Renal pelvis (tissue), 4 donors: Measurements from ENCODE around the gene SLC47A2. TPM values are rescaled to one million over a fixed set of nuclear protein-coding genes. Genes with fewer than 3 reads are reported as not detected.
A peak's percentile ranks its signal among the peaks of the same experiment; 100 is the strongest.
"Not testable (repeated sequence)": the region's sequence is repeated elsewhere in the genome, so short reads cannot be mapped to it uniquely, and the experiment has no call there.

Experiments
- DNase-seq: peaks from one replicate; pipeline ENCODE4 v3.0.0-alpha.2; 2013
- polyA plus RNA-seq, 3 donors: library from polyadenylated mRNA; unstranded; fragments of 120-200 nt; gene quantifications; one replicate each; pipeline ENCODE4 v1.2.1, GENCODE V29; 2013; ENCODE audit not compliant: insufficient read length in 3 of 3

SLC47A2 gene
- polyA plus RNA-seq, 3 donors, result 4.8 to 12.3 (median 10.2) TPM

DNA sequence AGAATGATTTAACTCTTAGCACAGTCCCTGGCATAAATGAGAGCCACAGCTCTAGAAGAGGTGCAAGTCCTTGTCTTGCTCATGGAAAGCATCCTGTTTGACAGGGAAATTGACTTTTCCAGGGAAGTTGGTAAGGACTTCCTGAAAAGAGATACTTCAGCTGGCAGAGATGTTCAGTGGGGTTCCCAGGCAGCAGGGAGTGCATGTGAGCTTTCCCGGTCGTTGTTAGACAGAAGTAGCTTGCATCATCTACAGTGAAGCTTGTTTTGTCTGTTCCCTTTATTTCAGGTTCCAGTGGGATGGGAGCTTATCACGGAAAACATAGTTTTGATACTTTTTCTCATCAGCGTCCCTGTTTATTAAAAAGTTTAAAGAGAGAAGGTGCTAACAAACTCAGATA is 45.0 kb downstream of the SLC47A2 start:
- DNase-seq, result no peak

DNA sequence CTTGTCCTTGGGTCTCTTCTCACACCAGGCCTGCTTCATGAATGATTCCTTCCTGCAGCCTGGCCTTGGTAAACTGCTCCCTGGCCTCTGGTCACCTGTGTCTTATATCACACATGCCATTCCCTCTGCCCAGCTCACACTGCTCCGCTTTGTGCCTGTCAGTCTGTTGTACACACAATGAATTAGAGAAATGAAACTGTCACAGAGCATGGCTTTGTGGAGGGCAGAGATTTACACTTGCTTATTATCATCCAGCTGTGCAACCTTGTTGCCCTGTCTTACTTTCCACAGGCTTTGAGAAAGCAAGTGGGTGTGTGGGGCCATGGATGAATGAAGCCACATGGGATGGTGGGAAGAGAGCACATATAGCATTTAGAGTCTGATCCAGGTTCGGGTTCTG is 45.5 kb downstream of the SLC47A2 start:
- DNase-seq, result no peak

DNA sequence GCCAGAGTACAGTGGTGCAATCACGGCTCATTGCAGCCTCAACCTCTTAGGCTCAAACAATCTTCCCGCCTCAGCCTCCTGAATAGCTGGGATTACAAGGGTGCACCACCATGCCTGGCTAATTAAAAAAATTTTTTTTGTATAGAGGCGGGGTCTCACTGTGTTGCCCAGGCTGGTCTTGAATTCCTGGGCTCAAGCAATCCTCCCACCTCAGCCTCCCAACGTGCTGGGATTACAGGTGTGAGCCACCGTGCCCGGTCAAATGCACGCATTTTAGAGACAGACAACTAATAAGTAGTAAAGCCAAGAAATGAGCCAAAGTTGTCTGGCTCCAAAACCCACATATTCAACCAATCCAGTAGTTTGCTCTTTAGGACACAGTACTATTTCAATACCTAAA is 46.7 kb downstream of the SLC47A2 start:
- not testable (repeated sequence) for DNase-seq

DNA sequence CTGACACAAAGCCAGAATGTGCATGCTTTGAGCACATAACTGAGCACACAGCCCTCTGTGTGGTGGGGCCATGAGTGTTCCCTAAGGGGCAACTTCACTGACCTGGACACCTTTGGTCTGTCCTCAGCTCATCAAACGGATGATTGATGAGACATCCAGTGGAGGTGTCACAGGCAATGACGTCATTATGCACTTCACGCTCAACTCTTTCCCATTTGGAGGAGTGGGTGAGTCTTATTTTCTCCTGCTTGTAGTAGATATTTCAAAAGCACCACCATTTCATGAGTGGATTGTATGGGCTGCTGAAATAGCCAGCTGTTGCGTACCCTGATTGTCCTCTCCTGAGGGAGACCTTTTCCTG is 51.6 kb downstream of the SLC47A2 start:
- no peak for DNase-seq

DNA sequence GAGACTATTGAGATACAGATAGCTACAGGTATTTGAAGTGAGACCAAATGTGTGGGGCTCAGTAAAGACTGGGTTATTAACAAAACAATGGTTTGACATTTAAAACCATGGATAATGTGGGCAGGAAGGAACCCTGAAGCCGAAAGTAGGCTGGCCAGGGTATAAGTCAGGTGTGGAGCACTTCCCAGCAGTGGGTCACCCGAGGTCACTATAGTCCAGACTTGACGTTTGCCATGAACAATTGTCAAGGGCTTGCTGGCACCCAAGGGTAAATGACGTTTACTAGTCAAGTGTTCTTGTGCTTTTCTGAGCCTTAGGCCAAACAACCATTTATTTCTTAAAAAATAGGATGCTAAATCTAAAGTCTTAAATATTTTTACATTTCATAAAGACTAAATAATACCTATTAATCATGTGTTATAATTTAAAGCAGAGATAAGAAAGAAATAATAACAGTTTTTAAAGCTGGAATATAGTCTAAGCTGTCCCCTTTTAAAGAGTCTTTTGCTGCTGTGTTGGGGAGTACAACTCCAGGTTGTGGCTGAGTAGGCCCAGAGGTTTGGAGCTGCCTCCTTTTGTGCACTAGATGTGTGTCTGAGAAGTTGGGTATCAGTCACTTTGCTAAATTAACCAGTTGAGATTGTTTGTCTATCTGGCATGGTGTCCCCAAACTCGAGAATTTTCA is 52.1 kb downstream of the SLC47A2 start:
- no peak for DNase-seq

DNA sequence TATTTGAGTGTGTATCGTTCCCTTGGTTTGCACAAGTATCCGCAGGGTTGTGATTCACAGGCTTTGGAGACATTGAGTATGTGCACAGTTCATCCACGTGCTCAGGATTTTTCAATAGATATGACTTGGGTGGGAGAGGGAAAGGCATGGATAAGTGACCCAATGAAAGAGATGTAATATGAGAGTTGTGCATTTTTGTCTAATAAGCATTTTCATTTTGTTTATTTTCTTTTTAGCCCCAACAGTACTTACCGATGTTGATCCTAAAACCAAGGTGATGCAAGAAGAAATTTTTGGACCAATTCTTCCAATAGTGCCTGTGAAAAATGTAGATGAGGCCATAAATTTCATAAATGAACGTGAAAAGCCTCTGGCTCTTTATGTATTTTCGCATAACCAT is 53.3 kb downstream of the SLC47A2 start:
- no peak for DNase-seq

DNA sequence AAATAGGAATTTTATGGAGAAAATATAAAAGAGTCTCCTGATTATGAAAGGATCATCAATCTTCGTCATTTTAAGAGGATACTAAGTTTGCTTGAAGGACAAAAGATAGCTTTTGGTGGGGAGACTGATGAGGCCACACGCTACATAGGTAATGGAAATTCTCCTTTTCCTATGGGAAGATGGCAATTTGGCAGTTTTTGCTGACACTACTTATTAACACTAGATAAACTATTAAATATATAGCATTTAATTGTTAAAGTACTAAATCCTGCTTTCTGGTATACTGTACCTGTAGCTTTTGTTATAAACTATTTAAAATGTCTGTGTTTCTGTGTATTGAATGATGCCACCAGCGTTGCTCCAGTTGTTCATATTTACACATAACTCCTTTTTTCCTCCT is 55.3 kb downstream of the SLC47A2 start:
- DNase-seq, result no peak

DNA sequence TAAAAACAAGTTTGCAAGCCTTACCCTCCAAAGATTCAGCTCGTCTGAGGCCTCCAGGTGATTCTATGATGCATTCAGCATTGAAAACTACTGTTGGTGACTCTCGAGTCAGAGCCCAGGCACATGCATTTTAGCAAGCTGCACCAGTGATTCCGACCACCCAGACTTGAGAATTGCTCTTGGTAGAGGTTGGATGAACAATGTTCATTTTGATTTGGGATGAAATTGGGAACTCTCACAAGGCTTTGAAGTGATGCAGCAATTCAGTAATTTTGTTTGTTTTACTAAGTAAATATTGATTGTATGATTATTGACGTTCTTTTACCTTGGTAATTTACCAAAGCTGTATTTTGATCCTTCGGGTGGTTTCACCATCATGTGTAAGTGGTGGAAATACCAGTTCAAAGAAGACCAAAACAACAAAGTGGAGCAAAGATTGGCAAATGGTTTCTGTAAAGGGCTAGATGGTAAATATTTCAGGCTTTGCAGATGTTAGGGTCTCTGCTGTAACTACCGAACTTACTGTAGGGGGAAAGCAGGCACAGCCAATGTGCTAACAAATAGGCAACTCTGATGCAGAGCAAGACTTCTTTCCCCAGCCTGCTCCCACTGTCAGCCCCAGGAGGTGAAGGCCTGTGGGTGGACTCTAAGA is 56.0 kb downstream of the SLC47A2 start:
- no peak for DNase-seq

DNA sequence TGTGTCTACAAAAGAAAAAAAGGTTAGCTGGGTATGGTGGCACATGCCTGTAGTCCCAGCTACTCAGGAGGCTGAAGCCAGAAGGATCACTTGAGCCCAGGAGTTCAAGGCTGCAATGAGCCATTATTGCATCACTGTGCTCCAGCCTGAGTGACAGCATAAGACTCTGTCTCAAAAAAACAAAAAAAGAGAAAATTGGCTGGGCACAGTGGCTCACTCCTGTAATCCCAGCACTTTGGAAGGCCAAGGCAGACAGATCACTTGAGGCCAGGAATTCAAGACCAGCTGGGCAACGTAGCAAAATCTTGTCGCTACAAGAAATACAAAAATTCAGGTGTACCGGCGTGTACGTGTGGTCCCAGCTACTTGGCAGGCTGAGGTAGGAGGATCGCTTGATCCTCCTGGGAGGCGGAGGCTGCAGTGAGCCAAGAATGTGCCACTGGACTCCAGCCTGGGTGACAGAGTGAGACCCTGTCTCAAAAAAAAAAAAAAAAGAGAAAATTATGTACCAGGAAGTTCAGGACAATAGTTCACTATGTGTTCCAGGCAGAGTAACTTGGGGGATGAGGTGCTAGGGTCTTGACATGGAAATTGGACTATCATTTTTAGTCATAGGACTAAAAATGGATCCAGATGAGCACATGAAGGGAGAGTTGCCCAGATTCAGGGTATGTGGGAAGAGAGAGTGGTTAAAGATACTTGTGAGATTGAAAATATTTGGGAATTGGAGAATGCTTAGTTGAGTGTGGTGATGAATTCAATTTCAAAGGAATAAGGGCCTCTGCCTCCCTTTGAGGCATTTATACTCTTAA is 56.8 kb downstream of the SLC47A2 start:
- DNase-seq, result no peak

DNA sequence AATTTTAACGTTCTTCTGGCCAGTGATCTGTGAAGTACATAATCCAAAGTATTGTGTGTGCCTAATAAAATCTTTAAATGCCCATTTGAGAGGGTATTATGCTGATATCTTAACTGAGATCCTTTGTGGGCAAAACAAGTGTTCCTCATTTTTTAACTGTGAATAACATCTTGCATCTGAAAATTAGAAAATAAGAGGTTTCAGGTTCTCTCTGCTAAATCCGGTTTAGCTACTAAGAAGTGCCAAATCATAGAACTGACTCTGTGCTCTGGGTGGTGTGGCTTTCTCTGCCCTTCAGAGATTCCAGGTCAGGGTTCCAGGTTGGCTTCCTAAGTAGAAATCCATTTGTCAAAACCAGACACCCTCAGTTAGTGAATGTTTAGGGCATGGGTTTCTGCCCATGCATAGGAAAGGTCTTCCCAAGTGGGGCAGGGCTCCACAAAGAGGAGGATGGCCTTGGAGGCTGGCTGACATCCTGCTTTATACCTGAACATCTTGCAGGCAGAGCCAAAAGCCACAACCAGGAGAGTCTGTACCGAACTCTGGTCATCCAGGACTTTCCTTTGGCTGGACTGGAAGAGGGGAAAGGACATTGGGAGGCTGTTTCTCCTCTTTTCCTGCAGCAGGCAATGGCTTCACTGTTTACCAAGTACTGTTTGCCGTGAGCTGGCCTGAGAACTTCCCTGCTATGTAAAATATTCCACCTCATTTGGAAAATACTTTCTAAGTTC is 59.4 kb downstream of the SLC47A2 start:
- no peak for DNase-seq

DNA sequence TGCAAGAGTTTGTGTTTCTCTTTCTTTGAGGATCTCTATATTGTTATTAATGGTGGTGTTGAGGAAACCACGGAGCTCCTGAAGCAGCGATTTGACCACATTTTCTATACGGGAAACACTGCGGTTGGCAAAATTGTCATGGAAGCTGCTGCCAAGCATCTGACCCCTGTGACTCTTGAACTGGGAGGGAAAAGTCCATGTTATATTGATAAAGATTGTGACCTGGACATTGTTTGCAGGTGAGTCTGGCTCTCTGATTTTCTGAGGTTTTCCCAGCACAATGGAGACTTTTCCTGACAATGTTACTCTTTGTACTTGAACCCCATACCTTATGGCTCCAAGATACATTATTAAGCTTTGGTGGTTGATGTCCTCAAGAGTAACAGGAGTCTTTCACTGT is 60.0 kb downstream of the SLC47A2 start:
- DNase-seq, result no peak

DNA sequence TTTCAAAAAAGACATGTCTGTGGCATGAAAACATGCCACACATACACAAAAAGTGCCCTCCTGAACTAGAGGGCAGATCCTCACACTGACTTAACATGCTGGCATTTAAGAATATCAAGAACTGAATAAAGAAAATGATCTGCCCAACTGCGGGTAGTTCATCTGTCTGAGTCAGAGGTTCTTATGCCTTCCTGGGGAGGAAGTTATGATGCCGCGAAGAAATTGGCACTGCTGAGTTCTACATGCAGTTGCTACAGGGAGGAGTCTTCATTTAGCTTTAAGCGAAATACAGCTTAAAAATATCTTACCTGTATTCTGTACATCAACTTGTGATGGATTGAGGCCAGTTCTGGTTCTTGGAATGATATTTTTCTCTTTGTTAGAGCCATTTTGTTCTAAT is 61.5 kb downstream of the SLC47A2 start:
- DNase-seq, result no peak

DNA sequence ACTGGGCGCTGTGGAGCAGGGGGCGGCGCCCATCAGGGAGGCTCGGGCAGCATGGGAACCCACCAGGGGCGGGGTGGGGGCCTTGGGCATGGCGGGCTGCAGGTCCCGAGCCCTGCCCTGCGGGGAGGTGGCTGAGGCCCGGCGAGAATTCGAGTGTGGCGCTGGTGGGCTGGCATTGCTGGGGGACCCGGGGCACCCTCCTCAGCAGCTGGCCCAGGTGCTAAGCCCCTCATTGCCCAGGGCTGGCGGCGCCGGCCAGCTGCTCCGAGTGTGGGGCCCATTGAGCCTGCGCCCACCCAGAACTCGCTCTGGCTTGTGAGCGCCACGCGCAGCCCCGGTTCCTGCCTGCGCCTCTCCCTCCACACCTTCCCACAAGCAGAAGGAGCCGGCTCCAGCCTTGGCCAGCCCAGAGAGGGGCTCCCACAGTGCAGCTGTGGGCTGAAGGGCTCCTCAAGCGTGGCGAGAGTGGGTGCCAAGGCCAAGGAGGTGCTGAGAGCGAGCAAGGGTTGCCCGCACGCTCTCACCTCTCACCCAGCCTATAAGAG is 62.0 kb downstream of the SLC47A2 start:
- DNase-seq, result no peak

DNA sequence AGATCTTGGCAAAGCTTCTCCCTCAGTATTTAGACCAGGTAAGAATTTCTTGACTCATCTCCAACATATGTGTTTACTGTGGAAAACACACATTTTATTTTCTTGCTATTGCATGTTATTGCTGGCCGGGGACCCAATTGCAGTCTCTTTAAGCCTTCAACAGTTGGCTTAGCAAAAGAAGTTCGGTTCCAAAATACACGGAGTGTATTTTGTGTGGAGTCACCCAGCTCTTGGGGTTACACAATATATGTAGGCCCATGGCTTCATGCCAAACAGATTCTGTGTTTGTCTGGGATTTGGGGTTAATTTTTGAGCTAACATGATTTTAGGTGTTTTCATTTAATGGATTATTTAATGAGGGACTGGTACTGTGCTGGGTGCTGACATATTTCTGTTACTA is 63.8 kb downstream of the SLC47A2 start:
- no peak for DNase-seq

DNA sequence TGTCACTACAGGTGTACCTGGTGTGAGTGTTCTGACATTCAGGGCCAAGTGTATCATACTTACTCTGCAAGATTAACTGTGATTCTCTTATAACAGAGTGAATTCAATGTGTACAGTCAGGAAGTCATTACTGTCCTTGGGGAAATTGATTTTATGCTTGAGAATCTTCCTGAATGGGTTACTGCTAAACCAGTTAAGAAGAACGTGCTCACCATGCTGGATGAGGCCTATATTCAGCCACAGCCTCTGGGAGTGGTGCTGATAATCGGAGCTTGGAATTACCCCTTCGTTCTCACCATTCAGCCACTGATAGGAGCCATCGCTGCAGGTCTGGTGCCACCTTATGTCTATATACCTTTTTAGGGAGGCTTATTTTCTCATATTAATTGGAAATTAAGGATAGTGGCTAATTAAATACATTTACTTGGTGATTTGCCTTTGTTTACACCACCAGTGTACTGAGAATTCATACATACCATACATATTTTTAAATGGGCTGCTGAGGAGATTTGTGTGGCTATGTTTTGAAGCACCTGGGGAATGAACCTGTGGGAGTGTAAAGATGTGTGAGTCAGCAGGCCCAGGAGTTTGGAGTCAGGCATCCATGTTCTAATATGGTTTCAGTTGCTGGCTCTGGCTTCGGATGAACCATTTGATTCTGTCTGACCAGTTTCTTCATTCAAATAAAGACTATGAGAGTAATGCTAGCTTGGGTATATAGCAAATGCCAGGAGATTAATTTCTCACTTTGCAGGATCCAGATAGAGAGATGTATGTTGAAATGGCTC is 64.7 kb downstream of the SLC47A2 start:
- no peak for DNase-seq

DNA sequence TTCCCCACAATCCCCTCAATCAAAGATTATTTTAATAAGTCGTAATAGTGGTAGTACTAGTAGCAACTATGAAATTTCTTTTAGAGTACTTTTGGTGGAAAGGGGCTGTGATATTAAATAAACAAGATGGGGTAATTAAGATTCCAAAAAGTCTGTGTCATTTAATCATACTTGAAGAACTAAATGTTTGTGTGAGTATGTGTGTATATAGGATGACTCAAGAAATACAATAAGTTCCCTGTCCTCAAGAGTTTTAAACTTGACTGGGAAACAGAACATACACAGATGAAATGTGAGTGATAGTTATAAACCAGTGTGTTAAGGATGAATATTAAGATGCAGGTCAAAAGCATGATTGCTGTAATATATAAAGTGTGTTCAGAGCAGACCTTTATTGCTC is 65.6 kb downstream of the SLC47A2 start:
- DNase-seq, result no peak

DNA sequence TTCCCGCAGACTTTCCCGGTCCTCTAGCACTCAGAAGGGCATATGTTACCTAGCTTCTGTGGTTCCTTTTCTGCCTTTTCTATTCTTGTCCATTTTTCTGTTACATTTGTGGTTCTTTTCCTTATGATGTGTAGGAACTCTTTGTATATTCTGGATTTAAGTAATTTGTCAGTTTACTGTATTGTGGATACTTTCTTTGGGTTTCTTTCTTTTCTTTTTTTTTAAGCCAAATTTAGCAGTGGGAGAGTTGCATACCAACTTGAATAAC is 67.2 kb downstream of the SLC47A2 start:
- DNase-seq, result no peak

DNA sequence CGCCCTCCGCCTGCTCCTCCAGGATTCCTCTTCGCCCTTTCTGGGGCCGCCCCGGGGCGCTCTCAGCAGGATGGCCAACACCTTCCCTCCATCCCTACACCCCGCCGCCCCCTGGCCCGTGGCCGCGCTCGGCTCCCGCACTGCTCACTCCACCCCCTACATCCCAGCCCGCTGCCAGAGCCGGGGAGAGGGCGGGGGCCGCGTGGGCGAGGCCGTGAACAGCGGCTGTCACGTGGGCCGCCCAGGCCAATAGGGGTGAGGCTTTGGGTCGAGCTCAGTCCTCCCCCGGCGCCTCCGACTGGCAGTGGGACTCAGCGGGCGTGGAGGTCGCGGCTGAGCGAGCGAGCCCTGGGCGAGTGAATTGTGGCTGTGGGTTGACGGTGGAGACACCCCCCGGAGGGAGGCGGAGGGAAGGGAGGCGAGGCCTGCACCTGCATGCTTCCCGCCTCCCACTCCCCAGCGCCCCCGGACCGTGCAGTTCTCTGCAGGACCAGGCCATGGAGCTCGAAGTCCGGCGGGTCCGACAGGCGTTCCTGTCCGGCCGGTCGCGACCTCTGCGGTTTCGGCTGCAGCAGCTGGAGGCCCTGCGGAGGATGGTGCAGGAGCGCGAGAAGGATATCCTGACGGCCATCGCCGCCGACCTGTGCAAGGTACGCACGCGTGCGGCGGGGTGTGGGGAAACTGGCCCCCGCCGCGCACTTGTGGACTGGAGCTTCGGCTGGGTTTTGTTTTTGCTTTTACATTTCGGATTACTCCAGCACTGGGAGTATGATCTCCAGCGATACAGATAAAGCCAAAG is 67.7 kb downstream of the SLC47A2 start, which contains the start of gene ALDH3A2:
TSS of gene ALDH3A2 (plus strand) at position 277 of the 799 bp plus-strand sequence. CDS start at position 498, 221 bp downstream.
- peak; percentile 95 for DNase-seq

DNA sequence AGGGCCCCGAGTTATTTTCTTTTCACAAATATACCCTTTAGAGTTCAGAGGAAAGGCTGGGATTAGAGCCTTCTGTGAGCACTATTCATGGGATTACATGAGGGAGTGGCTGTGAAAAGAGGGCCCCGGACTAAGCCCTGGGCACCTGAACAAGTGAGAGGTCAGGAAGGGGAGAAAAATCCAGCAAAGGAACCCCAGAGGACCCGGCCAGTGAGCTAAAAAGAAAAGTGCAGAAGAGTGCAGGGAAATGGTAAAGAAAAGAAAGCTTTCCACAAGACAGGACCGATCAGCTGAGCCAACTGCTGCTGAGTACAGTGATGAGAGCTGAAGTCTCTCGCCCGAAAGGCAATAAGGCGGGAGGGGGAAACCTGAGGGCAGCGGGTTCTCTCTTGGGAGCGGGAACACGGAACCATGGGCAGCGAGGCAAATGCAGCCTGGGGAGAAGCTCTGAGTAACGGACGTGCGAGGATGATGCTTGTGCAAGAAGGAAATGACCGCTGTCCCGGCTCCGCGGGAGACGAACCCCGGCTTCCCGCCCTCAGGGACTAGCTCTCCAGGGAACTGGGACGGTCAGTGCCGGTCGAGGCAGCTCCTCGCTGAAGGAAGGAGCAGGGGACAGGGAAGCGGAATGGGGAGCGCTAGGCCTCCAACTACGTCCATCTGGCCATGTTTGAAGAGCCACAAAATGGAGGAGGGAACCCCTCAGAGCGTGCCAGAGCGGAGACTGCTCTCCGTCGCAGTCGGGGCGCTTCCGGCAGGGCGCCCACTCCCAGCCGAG is 68.5 kb downstream of the SLC47A2 start:
- DNase-seq, result peak; percentile 45
